WTC11 (cell line): ENCODE measurements around the gene PDE11A. TPM values are rescaled to one million over a fixed set of nuclear protein-coding genes. Genes with fewer than 3 reads are reported as not detected.

ENCODE experiments used
- ATAC-seq: fragments of 200-7000 bp; cut with Tn5 transposase; 2 replicates; pipeline ENCODE4 v1.10.0; 2021; ENCODE audit warnings: mild to moderate bottlenecking, moderate library complexity
- CTCF ChIA-PET: fragments of 300-600 bp; sonication (Branson Sonifier 250); formaldehyde crosslinking; loops from one replicate; lab custom pipeline; 2021; ENCODE audit warnings: antibody characterized with exemption; lab: Charles Lee
- POLR2A ChIA-PET: fragments of 350-600 bp; sonication (Branson Sonifier 250); formaldehyde crosslinking; loops from one replicate; lab custom pipeline; 2021; ENCODE audit warnings: antibody characterized with exemption; lab: Charles Lee
- DNase-seq: peaks from one replicate; pipeline ENCODE4 v3.0.0; 2021; ENCODE audit warnings: low spot score
- H3K27ac Mint-ChIP-seq: 2 replicates; pipeline ENCODE4 v1.8.0; 2021; ENCODE audit warnings: mixed read lengths
- H3K27me3 Mint-ChIP-seq: 2 replicates; pipeline ENCODE4 v1.8.0; 2021; ENCODE audit warnings: low read depth, mild to moderate bottlenecking, moderate library complexity, mixed read lengths
- H3K36me3 Mint-ChIP-seq: 2 replicates; pipeline ENCODE4 v1.8.0; 2021; ENCODE audit warnings: mixed read lengths
- H3K4me1 Mint-ChIP-seq: 2 replicates; pipeline ENCODE4 v1.8.0; 2022; ENCODE audit warnings: mixed read lengths
- H3K4me3 Mint-ChIP-seq: 2 replicates; pipeline ENCODE4 v1.8.0; 2021; ENCODE audit warnings: mild to moderate bottlenecking, moderate library complexity, mixed read lengths
- H3K9me3 Mint-ChIP-seq: 2 replicates; pipeline ENCODE4 v1.8.0; 2021; ENCODE audit warnings: mixed read lengths
- ESRRA ChIP-seq: sonication (generic); formaldehyde crosslinking; IDR thresholded peaks from 2 replicates; pipeline ENCODE4 v1.8.1; 2022; ENCODE audit warnings: mild to moderate bottlenecking, missing genetic modification reagents, borderline replicate concordance
- ETV6 ChIP-seq: sonication (generic); formaldehyde crosslinking; IDR thresholded peaks from 2 replicates; pipeline ENCODE4 v1.8.1; 2022; ENCODE audit warnings: mild to moderate bottlenecking, missing genetic modification reagents
- GTF2I ChIP-seq: fragments of 250-450 bp; sonication (Bioruptor Pico); conservative IDR thresholded peaks from 2 replicates; pipeline ENCODE4 v1.4.0; 2021; ENCODE audit warnings: mild to moderate bottlenecking
- TP53 ChIP-seq: sonication (generic); formaldehyde crosslinking; IDR thresholded peaks from 2 replicates; pipeline ENCODE4 v1.8.1; 2023; ENCODE audit warnings: mild to moderate bottlenecking, missing genetic modification reagents
- ZNF263 ChIP-seq: sonication (generic); formaldehyde crosslinking; IDR thresholded peaks from 2 replicates; pipeline ENCODE4 v1.8.1; 2022; ENCODE audit warnings: low read depth, mild to moderate bottlenecking, moderate library complexity, missing genetic modification reagents
- ZNF512 ChIP-seq: sonication (generic); formaldehyde crosslinking; IDR thresholded peaks from 2 replicates; pipeline ENCODE4 v1.8.1; 2022; ENCODE audit warnings: missing genetic modification reagents, borderline replicate concordance
- total RNA-seq: library from RNA; stranded (reverse); gene quantifications from 3 replicates; pipeline ENCODE4 v1.2.3, GENCODE V29; 2021
- TF ChIP-seq, protein P1 (sequence below): sonication (generic); formaldehyde crosslinking; conservative IDR thresholded peaks from 2 replicates; pipeline ENCODE4 v1.8.1; 2023; ENCODE audit warnings: mild to moderate bottlenecking, low read depth, missing genetic modification reagents, moderate library complexity
- TF ChIP-seq, protein P2 (sequence below): fragments of 250-450 bp; sonication (Bioruptor Pico); conservative IDR thresholded peaks from 2 replicates; pipeline ENCODE4 v1.9.0; 2021; ENCODE audit warnings: mild to moderate bottlenecking
- TF ChIP-seq, protein P3 (sequence below): sonication (generic); formaldehyde crosslinking; IDR thresholded peaks from 2 replicates; pipeline ENCODE4 v1.8.0; 2022; ENCODE audit warnings: missing genetic modification reagents
- TF ChIP-seq, protein P4 (sequence below): fragments of 250-450 bp; sonication (Bioruptor Pico); IDR thresholded peaks from 2 replicates; pipeline ENCODE4 v1.9.0; 2021; ENCODE audit warnings: moderate library complexity, mild to moderate bottlenecking, inconsistent platforms, borderline replicate concordance
- TF ChIP-seq, protein P5 (sequence below): fragments of 250-450 bp; sonication (Bioruptor Pico); IDR thresholded peaks from 2 replicates; pipeline ENCODE4 v1.9.0; 2021; ENCODE audit warnings: mild to moderate bottlenecking
- TF ChIP-seq, protein P6 (sequence below): sonication (generic); formaldehyde crosslinking; IDR thresholded peaks from 2 replicates; pipeline ENCODE4 v1.8.0; 2023; ENCODE audit warnings: missing genetic modification reagents

Gene PDE11A
- total RNA-seq, 1 experiment from 2014 or later, result 0.13 TPM

DNA sequence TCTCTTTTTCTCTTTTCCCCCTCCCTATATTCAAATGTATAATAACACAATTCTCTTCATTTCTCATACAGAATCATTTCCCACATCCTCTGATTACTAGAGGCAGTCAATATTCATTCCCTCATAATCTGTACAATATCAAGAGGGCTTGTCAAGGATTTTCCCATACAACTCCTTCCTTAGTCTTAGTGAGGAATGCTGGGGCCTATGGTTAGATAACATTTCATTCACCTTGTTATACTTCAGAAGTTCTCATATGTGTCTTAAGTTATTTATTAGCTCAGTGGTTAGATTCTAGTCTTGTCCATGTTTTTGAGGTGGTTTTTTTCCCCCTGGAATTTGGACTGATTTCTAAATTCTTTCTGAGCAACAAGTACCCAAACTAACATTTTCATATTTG is 289.5 kb downstream of the PDE11A start:
- H3K9me3 Mint-ChIP-seq, result peaks cover 11% of the 10 kb centered on the region
- no peak overlapping the region for H3K27ac Mint-ChIP-seq
- no peak overlapping the region for H3K4me3 Mint-ChIP-seq
- CTCF ChIA-PET, result interaction anchor here (1.7 kb wide), 1 partner anchor 16 kb away, joined by 5 read pairs; no protein-coding TSS in a partner anchor
- H3K36me3 Mint-ChIP-seq, result peaks cover 10% of the 10 kb centered on the region
- POLR2A ChIA-PET, result no interaction called here
- peaks cover under 1% of the 10 kb centered on the region; the same call in 1 of the 2 replicates for H3K27me3 Mint-ChIP-seq
- no peak for TF ChIP-seq ZNF512
- TF ChIP-seq ZNF263 (CRISPR knock-in tag), result no peak
- TF ChIP-seq, protein P1, sequence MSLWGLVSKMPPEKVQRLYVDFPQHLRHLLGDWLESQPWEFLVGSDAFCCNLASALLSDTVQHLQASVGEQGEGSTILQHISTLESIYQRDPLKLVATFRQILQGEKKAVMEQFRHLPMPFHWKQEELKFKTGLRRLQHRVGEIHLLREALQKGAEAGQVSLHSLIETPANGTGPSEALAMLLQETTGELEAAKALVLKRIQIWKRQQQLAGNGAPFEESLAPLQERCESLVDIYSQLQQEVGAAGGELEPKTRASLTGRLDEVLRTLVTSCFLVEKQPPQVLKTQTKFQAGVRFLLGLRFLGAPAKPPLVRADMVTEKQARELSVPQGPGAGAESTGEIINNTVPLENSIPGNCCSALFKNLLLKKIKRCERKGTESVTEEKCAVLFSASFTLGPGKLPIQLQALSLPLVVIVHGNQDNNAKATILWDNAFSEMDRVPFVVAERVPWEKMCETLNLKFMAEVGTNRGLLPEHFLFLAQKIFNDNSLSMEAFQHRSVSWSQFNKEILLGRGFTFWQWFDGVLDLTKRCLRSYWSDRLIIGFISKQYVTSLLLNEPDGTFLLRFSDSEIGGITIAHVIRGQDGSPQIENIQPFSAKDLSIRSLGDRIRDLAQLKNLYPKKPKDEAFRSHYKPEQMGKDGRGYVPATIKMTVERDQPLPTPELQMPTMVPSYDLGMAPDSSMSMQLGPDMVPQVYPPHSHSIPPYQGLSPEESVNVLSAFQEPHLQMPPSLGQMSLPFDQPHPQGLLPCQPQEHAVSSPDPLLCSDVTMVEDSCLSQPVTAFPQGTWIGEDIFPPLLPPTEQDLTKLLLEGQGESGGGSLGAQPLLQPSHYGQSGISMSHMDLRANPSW (CRISPR knock-in tag), result no peak
- TF ChIP-seq, protein P2, sequence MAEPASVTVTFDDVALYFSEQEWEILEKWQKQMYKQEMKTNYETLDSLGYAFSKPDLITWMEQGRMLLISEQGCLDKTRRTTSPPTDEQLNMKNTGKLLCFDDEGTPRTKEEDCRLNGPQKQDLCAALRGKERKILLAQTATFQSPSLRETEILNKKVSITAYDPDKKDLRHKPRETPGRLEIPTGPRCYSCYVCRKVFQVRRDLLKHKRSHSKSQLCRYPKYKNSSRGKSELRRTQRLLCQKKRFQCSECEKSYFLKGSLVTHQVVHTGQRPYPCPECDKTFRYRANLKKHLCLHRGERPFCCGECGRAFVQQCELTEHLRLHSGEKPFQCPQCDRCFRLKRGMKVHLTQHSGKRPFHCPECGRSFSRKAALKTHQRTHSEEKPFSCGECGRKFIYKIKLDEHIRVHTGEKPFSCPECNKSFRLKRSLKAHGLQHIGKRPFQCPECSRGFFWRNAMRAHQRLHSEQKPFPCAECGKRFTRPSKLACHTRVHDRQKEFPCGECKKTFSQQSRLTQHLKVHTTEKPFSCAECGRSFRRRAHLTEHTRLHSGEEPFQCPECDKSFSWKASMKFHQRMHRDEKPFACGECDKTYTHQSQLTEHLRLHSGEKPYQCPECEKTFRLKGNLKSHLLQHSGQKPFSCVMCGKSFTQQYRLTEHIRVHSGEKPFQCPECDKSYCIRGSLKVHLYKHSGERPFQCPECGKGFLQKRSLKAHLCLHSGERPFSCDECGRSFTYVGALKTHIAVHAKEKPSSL, result no peak
- TF ChIP-seq ETV6, result no peak
- no peak for TF ChIP-seq GTF2I
- no peak for TF ChIP-seq TP53
- TF ChIP-seq, protein P3, sequence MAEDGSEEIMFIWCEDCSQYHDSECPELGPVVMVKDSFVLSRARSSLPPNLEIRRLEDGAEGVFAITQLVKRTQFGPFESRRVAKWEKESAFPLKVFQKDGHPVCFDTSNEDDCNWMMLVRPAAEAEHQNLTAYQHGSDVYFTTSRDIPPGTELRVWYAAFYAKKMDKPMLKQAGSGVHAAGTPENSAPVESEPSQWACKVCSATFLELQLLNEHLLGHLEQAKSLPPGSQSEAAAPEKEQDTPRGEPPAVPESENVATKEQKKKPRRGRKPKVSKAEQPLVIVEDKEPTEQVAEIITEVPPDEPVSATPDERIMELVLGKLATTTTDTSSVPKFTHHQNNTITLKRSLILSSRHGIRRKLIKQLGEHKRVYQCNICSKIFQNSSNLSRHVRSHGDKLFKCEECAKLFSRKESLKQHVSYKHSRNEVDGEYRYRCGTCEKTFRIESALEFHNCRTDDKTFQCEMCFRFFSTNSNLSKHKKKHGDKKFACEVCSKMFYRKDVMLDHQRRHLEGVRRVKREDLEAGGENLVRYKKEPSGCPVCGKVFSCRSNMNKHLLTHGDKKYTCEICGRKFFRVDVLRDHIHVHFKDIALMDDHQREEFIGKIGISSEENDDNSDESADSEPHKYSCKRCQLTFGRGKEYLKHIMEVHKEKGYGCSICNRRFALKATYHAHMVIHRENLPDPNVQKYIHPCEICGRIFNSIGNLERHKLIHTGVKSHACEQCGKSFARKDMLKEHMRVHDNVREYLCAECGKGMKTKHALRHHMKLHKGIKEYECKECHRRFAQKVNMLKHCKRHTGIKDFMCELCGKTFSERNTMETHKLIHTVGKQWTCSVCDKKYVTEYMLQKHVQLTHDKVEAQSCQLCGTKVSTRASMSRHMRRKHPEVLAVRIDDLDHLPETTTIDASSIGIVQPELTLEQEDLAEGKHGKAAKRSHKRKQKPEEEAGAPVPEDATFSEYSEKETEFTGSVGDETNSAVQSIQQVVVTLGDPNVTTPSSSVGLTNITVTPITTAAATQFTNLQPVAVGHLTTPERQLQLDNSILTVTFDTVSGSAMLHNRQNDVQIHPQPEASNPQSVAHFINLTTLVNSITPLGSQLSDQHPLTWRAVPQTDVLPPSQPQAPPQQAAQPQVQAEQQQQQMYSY (CRISPR knock-in tag), result no peak
- TF ChIP-seq, protein P4, sequence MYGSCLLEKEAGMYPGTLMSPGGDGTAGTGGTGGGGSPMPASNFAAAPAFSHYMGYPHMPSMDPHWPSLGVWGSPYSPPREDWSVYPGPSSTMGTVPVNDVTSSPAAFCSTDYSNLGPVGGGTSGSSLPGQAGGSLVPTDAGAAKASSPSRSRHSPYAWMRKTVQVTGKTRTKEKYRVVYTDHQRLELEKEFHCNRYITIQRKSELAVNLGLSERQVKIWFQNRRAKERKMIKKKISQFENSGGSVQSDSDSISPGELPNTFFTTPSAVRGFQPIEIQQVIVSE (CRISPR knock-in tag), result no peak
- TF ChIP-seq, protein P5, sequence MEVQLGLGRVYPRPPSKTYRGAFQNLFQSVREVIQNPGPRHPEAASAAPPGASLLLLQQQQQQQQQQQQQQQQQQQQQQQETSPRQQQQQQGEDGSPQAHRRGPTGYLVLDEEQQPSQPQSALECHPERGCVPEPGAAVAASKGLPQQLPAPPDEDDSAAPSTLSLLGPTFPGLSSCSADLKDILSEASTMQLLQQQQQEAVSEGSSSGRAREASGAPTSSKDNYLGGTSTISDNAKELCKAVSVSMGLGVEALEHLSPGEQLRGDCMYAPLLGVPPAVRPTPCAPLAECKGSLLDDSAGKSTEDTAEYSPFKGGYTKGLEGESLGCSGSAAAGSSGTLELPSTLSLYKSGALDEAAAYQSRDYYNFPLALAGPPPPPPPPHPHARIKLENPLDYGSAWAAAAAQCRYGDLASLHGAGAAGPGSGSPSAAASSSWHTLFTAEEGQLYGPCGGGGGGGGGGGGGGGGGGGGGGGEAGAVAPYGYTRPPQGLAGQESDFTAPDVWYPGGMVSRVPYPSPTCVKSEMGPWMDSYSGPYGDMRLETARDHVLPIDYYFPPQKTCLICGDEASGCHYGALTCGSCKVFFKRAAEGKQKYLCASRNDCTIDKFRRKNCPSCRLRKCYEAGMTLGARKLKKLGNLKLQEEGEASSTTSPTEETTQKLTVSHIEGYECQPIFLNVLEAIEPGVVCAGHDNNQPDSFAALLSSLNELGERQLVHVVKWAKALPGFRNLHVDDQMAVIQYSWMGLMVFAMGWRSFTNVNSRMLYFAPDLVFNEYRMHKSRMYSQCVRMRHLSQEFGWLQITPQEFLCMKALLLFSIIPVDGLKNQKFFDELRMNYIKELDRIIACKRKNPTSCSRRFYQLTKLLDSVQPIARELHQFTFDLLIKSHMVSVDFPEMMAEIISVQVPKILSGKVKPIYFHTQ (CRISPR knock-in tag), result no peak
- no peak for DNase-seq
- H3K4me1 Mint-ChIP-seq, result peaks cover 6% of the 10 kb centered on the region
- ATAC-seq, result no peak

DNA sequence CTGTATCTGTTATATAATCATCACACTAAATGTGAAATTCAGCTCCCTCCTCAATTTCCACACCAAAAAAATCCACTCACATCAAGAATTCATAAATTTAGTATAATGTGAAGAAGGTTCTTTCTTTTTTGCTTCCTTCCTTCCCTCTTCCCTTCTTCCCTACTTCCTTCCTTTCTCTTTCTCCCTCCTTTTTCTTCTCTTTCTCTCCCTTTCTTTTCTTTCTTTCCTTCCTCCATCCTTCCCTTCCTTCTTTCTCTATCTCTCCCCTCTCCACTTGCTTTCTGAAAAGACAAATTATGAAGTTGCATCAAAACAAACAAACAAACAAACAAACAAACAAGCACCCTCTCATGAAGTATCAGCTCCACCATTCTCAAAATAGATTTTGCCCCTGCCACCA is 290.0 kb downstream of the PDE11A start:
- TF ChIP-seq, protein P6, sequence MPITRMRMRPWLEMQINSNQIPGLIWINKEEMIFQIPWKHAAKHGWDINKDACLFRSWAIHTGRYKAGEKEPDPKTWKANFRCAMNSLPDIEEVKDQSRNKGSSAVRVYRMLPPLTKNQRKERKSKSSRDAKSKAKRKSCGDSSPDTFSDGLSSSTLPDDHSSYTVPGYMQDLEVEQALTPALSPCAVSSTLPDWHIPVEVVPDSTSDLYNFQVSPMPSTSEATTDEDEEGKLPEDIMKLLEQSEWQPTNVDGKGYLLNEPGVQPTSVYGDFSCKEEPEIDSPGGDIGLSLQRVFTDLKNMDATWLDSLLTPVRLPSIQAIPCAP (CRISPR knock-in tag), result no peak
- TF ChIP-seq ESRRA (CRISPR knock-in tag), result no peak
- POLR2A ChIA-PET, result no interaction called here
- CTCF ChIA-PET, result no interaction called here

More for the DNA sequence above, 290.0 kb downstream of the PDE11A start:
- DNase-seq (no peak), ATAC-seq (no peak)
- no peaks in the 10 kb centered on the region for H3K27me3 Mint-ChIP-seq
- peaks cover 6% of the 10 kb centered on the region for H3K4me1 Mint-ChIP-seq
- H3K36me3 Mint-ChIP-seq, result peaks cover 10% of the 10 kb centered on the region
- H3K27ac Mint-ChIP-seq, result no peak overlapping the region
- H3K9me3 Mint-ChIP-seq, result peaks cover 11% of the 10 kb centered on the region
- no peak overlapping the region for H3K4me3 Mint-ChIP-seq
